Measurements from ENCODE around the gene UBQLNL. TPM values are rescaled to one million over a fixed set of nuclear protein-coding genes. Genes with fewer than 3 reads are reported as not detected.

Gene UBQLNL, protein sequence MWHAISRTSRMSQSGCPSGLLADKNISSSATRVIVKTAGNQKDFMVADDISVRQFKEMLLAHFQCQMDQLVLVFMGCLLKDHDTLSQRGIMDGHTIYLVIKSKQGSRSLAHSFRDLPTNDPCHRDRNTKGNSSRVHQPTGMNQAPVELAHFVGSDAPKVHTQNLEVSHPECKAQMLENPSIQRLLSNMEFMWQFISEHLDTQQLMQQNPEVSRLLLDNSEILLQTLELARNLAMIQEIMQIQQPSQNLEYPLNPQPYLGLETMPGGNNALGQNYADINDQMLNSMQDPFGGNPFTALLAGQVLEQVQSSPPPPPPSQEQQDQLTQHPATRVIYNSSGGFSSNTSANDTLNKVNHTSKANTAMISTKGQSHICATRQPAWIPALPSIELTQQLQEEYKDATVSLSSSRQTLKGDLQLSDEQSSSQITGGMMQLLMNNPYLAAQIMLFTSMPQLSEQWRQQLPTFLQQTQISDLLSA
- 0.30 TPM in 1 of 2 replicates, not detected in the other for total RNA-seq

DNA sequence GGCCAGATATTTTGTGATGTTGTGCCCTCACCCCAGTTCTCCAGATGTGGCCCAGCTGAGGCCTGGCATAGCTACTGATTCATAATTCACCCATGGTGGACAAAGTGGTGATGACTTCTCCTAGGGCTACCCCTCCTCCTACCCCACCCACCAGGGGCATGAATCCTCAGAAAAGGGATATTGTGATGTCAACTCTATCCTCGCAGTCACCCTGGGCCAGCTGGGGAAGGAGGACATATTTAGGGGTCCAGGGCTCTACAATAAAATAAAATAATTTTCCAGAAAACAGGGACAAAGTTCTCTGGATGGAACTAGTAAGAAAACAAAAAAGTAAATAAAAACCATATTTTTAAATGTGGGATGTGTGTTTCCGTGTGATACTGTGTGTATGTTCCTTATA is at the start of gene UBQLNL:
Gene UBQLNL, minus strand, starts transcription at position 101 of the 400 bp plus-strand sequence. CDS start 258 bp downstream, outside the sequence.
- DNase-seq (ENCODE audit: low read depth), result no peak

GRCh38 chr11:5564259-5565019 is 47.9 kb upstream of the UBQLNL start:
- peak; percentile 49 for DNase-seq (ENCODE audit: low read depth)

DNA sequence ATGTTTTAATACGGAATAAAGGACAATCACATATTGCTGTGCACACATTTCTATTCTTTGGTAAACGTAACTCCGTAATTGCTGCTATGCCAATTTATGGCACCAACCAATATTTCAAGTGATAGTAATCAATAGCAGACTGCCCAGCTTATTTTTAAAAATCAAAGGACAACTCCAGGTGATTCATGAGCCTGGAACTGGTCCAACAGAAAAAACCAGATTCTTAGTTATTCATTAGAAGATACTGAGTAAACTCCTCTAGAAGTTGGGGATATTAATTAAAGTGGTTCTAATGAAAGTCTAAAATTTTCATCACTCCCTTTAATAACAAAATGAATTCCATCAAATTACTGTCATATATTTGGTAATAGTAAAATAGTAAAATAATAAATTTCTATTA is 41.3 kb upstream of the UBQLNL start:
- peak; percentile 50 for DNase-seq (ENCODE audit: low read depth)

DNA sequence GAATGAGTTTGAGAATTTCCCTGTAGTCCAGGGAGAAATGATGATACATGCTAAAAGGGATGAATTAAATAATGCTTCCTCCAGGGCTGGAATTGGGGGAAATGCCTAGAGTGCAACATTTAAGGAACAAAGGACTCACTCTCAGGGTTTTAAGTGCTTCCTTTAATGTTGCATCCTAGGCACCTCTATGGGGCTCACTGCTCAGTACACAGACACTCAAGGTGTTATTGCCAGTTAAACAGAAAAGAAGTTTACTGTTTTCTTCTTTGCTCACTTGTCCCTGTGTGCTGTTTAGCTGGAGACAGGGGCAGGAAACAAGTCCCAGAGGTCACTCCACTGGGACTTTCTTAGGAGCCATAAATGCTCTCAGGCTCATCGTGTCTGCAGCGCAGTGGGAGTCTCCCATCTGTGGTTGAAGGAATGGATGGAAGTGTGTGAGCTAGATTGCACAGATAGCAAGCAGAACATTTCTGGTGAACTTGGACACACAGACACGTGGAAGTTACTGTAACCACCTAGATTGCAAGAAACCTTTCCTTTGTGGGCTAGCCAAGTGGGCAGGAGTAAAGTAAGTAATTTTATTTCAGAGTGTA is 40.2 kb upstream of the UBQLNL start:
- no peak for DNase-seq (ENCODE audit: low read depth)

DNA sequence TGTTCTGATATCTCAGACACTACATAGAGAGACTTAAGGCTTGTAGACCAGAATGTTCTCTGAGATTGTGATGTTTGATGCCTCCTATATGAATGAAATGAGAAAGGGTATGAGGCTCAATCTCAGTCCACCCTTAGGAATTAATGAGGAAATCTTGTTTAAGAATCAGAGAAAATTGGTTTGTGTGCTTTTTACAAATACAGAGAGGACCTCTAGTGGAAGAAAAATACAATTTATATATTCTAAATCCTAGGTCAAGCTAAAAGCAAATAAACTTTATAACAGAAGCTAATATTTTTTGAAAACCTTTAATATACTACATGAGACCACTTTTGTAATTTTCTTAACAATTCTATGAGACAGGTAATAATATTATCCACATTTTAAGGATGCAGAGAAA is 36.8 kb upstream of the UBQLNL start:
- peak; percentile 23 for DNase-seq (ENCODE audit: low read depth)

DNA sequence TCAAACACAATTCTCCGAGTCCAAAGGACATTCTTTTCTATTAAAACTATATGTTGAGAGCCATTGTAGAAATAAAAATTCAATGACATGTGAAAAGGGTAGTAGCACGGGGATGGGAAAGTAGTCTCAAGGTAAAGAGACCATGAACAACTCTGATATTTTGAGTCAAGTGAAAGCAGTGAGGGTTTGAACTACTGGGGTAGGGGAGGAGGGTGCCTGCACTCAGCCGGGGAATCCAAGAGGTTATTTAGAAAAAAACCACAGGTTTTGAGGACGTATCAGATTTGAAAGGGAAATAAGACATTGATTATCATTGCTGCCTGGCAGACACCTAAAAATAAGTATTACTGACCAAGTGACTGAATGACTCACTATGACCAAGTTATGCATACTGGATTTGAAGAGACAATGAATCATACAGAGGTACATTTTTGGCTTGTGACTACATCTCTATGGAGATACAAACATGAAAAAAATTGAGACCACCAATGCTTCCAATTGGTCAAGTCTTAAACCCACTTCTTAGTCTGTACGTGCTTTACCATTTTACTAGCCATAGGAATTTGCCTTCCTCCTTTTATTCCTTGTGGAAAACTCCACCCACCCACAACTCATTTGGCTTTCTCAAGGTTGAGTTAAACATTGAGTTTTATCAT is 34.1 kb upstream of the UBQLNL start:
- DNase-seq (ENCODE audit: low read depth), result peak; percentile 82

DNA sequence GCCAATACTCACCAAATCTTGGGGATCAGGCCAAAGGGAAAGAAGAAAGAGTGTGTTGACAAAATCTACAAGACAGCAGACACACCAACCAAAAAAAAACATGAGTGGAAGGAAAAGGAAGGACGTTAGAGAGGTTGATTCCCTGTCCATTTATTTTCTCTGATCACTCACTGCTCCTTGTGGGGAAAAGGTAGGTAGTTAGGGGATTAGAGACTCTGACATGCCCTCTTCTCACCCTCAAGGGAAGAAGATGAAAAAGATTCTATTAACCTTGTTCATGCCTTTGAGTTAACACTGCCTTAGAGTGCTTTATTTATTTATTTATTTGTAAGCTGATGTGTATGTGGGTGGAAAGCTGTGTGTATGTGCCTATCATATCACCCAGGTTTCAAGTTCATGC is 31.9 kb upstream of the UBQLNL start, which contains the start of gene OR52H1:
Gene OR52H1, minus strand, starts transcription at position 101 of the 400 bp plus-strand sequence. CDS start 3,035 bp downstream, outside the sequence.
- no peak for DNase-seq (ENCODE audit: low read depth)

GRCh38 chr11:5547982-5548381 is 31.5 kb upstream of the UBQLNL start:
- DNase-seq (ENCODE audit: low read depth), result peak; percentile 31

DNA sequence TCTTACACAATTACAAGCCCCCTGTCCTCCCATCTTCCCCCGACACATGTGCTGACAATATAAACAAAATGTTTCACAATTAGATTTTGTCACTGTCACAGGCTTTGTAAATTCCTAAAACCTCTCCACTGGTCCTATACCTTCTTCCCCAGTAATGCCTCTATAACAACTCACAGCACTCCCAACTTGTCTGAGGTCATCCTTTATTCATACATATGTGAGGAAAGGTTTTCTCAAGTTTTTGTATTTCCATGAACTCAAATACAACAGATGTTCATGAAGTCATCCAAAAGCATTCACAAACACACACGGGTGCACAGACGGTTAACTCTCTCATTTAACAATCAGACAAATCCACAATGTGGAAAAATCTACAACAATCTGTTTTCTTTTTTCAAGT is 30.0 kb upstream of the UBQLNL start:
- DNase-seq (ENCODE audit: low read depth), result no peak

DNA sequence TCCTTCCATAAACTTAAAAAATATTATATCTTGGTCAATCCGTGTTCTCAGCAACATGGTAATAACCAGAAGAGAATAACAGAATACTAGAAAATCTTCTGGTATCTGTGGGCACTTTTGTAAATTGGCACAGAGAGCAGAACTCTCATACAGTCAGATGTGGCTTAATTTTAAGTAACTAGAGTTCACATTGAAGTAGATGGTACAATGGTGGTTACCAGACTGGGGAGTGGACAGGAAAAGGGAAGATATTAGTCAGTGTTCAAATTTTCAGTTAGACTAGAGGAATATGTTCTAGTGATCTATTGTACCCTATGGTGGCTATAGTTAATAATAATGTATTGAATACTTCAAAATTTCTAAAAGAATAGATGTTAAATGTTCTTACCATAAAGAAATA is 24.9 kb upstream of the UBQLNL start:
- no peak for DNase-seq (ENCODE audit: low read depth)

DNA sequence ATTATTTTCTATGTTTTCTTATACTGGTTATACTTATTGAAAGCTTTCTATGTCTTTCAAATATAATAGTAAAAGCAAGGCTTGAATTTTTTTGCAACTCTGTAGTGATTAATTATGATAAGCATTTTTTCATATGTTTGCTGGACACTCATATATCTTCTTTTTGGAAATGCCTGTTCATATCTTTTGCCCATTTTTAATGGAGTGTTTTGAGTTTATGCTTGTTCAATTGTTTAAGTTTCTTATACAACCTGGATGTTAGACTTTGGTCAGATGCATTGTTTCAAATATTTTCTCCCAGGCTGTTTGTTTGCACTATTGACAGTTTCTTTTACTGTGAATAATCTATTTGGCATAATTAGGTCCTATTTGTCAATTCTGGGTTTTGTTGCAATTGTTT is 20.0 kb upstream of the UBQLNL start:
- no peak for DNase-seq (ENCODE audit: low read depth)

DNA sequence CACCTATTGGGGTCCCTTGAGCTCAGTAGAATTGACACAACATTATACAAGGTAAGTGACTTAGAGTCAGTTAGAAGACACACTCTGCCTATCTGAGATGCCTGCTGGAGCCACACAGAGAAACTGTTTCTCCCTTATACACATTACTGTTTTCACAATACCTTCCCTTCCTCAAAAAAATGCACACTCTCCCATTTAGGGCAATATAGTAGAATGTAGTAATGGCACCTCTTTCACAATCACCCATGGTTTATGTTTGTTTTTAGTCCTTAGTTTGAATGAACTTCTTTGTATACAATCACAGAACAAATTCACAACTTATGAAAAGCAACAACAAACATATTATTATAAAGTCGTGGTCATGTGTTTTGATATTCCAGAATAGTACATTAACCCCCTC is 17.5 kb upstream of the UBQLNL start:
- no peak for DNase-seq (ENCODE audit: low read depth)

GRCh38 chr11:5531053-5531831 is 14.7 kb upstream of the UBQLNL start:
- no peak for DNase-seq (ENCODE audit: low read depth)

DNA sequence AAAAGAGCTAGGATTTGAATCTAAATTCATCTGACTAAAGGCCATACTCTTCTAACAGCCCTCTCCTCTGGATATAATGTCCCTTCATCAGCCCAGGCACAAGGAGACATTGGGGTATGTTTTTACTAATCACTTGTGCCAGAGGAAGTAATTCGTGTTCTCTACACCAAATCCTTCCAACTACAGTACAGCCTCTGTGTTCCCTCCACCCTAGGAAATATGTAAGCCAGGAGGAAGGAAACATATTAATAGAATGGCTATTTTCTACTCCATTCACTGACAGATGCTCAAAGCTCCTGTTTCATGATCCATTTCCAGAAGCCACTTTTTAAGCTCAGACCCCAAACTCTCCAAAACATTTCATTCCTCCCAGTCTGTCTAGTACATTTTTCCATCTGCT is 12.0 kb upstream of the UBQLNL start:
- DNase-seq (ENCODE audit: low read depth), result no peak

DNA sequence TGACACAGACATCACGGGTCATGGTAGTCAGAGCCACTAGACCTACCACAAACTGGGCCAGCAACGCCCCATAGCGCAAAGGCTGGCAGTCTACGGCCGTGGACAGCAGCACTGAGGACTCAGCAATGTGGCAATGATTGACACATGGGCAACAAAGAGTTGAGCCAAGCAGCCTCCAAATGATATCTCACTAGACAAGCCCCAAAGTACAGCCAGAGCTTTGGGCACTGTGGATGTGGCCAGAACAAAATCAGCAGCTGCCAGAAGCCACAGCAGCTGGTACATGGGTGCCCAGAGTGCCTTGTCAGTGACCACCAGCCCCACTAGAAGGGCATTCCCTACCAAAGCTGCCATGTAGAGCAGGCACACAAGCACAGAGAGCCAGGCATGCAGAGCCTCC is 11.2 kb upstream of the UBQLNL start:
- DNase-seq (ENCODE audit: low read depth), result no peak

DNA sequence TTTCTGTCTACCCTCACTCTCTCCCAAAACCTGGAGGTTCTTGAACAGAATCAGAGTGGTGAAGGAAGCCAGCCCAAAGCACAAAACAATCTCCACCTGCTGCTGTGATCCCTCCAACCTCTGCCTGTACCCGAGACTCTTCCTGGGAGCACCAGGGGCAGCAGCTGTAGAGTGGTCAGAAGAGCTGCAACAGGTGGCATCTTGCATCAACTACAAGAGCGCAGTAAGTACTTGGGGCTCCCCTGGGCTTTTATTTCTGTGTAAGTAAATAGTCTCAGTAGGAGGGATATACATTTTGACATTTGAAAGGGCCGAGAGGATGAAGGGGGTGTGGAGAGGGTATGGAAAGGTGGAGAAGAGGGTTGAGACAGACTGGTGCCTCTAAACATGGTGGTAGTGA is 8.3 kb upstream of the UBQLNL start:
- no peak for DNase-seq (ENCODE audit: low read depth)

- DNase-seq (ENCODE audit: low read depth), result peak; percentile 21
Observed at GRCh38 chr11:5522308-5522707, 5.8 kb upstream of the UBQLNL start.

DNA sequence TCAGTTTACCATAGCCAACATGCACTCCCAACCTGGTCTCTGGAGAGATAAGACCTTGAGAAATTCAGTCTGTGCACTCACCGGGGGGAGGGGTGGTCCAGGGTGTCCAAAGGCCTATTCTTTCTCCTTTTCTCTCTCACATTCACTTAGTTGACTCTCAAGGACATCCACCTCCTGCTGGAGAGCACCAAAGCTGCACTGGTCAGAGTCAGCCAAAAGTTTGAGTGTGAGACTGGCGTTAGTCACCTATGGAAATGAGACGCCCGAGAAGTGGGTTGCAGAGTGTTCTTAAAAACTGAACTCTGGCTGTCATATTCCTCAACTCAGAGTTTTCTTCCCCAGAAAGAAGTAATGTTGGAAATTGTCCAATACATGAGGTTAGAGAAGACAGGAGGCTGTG is 5.0 kb upstream of the UBQLNL start:
- DNase-seq (ENCODE audit: low read depth), result no peak

GRCh38 chr11:5514841-5515240 is 1.7 kb downstream of the UBQLNL start:
- DNase-seq (ENCODE audit: low read depth), result no peak

- no peak for DNase-seq (ENCODE audit: low read depth)
Observed at GRCh38 chr11:5509803-5510202, 6.7 kb downstream of the UBQLNL start, which contains the start of gene UBQLN3. Gene UBQLN3, minus strand, starts transcription at chr11:5509957. Its CDS starts 399 bp downstream, at chr11:5509558.

GRCh38 chr11:5508605-5509004 is 7.9 kb downstream of the UBQLNL start:
- no peak for DNase-seq (ENCODE audit: low read depth)
